ENCODE results near the gene APH1A.

APH1A gene

GRCh38 chr1:150256554-150257341, 12.1 kb downstream of the APH1A start:
- Histone ChIP-seq H3K79me2 (ENCODE audit: low read length) (no peaks in the 10 kb centered on the region), H3K9me3 (replicated peaks; ENCODE audit: insufficient read depth, low read length) (no peaks in the 10 kb centered on the region), H3K9ac (ENCODE audit: low read length) (no peak overlapping the region), H3K4me3 (ENCODE audit: low read length) (no peak overlapping the region), H3K9me2 (replicated peaks; ENCODE audit: insufficient read depth, low read length) (no peaks in the 10 kb centered on the region), H3K27ac (ENCODE audit: low read length) (no peak overlapping the region), H3K4me1 (ENCODE audit: low read length) (peaks cover 8% of the 10 kb centered on the region), H3K27me3 (replicated peaks; ENCODE audit: insufficient read depth, low read length) (peaks cover 24% of the 10 kb centered on the region), H3F3A (ENCODE audit: insufficient read depth, low read length) (peaks cover 3% of the 10 kb centered on the region; the same call in 1 of the 2 replicates), H4K20me1 (ENCODE audit: insufficient read depth, low read length) (no peaks in the 10 kb centered on the region), H3K4me2 (ENCODE audit: low read depth, low read length) (peak overlapping the region; percentile 76; the same call in 1 of the 2 replicates), H3K36me3 (replicated peaks; ENCODE audit: insufficient read depth, low read length) (no peaks in the 10 kb centered on the region), H2AFZ (ENCODE audit: low read length) (peak overlapping the region; percentile 81)
- no peak for DNase-seq
- TF ChIP-seq CTCF (IDR thresholded peaks at IDR 0.05; ENCODE audit: low read length) (no peak), EZH2 (optimal IDR thresholded peaks at IDR 0.05; ENCODE audit: low read depth, low read length) (no peak), EZH2phosphoT487 (IDR thresholded peaks at IDR 0.05; ENCODE audit: low read length) (no peak)

GRCh38 chr1:150256198-150256553, 12.6 kb downstream of the APH1A start:
- Histone ChIP-seq H3K9me3 (replicated peaks; ENCODE audit: insufficient read depth, low read length) (no peaks in the 10 kb centered on the region), H3K4me3 (ENCODE audit: low read length) (peak overlapping the region; percentile 59), H4K20me1 (ENCODE audit: insufficient read depth, low read length) (no peaks in the 10 kb centered on the region), H3K9ac (ENCODE audit: low read length) (no peak overlapping the region), H3K79me2 (ENCODE audit: low read length) (no peaks in the 10 kb centered on the region), H3K27me3 (replicated peaks; ENCODE audit: insufficient read depth, low read length) (peaks cover 24% of the 10 kb centered on the region), H3K4me2 (ENCODE audit: low read depth, low read length) (peak overlapping the region; percentile 76), H3K27ac (ENCODE audit: low read length) (no peak overlapping the region), H3K9me2 (replicated peaks; ENCODE audit: insufficient read depth, low read length) (no peaks in the 10 kb centered on the region), H3K4me1 (ENCODE audit: low read length) (peaks cover 8% of the 10 kb centered on the region), H3K36me3 (replicated peaks; ENCODE audit: insufficient read depth, low read length) (no peaks in the 10 kb centered on the region), H2AFZ (ENCODE audit: low read length) (peak overlapping the region; percentile 81), H3F3A (ENCODE audit: insufficient read depth, low read length) (peaks cover 3% of the 10 kb centered on the region; the same call in 1 of the 2 replicates)
- TF ChIP-seq CTCF (IDR thresholded peaks at IDR 0.05; ENCODE audit: low read length) (no peak), EZH2phosphoT487 (IDR thresholded peaks at IDR 0.05; ENCODE audit: low read length) (no peak), EZH2 (optimal IDR thresholded peaks at IDR 0.05; ENCODE audit: low read depth, low read length) (no peak)
- no peak for DNase-seq

GRCh38 chr1:150249936-150250335, 18.9 kb downstream of the APH1A start:
- Histone ChIP-seq H3K4me3 (ENCODE audit: low read length) (no peak overlapping the region), H3K27ac (ENCODE audit: low read length) (no peak overlapping the region), H3K36me3 (replicated peaks; ENCODE audit: insufficient read depth, low read length) (no peaks in the 10 kb centered on the region), H4K20me1 (ENCODE audit: insufficient read depth, low read length) (no peaks in the 10 kb centered on the region), H3K9me2 (replicated peaks; ENCODE audit: insufficient read depth, low read length) (no peaks in the 10 kb centered on the region), H3K9me3 (replicated peaks; ENCODE audit: insufficient read depth, low read length) (no peaks in the 10 kb centered on the region), H2AFZ (ENCODE audit: low read length) (no peak overlapping the region), H3K27me3 (replicated peaks; ENCODE audit: insufficient read depth, low read length) (no peaks in the 10 kb centered on the region), H3K4me1 (ENCODE audit: low read length) (no peaks in the 10 kb centered on the region), H3K4me2 (ENCODE audit: low read depth, low read length) (no peak overlapping the region), H3K79me2 (ENCODE audit: low read length) (no peaks in the 10 kb centered on the region), H3K9ac (ENCODE audit: low read length) (no peak overlapping the region), H3F3A (ENCODE audit: insufficient read depth, low read length) (no peaks in the 10 kb centered on the region)
- TF ChIP-seq EZH2 (optimal IDR thresholded peaks at IDR 0.05; ENCODE audit: low read depth, low read length): no peak
- no peak for TF ChIP-seq EZH2phosphoT487 (IDR thresholded peaks at IDR 0.05; ENCODE audit: low read length)
- no peak for TF ChIP-seq CTCF (IDR thresholded peaks at IDR 0.05; ENCODE audit: low read length)
- no peak for DNase-seq
